ENCODE results near the gene PRKAR1B. TPM values are rescaled to one million over a fixed set of nuclear protein-coding genes. Genes with fewer than 3 reads are reported as not detected.

The PRKAR1B gene
- total RNA-seq, 1 donor from 2014 or later = 14.7 TPM

GRCh38 chr7:587767-588166, 139.3 kb downstream of the PRKAR1B start:
- Histone ChIP-seq H3K27me3 (ENCODE audit: insufficient read depth, low read length) (no peaks in the 10 kb centered on the region), H3K9me3 (ENCODE audit: insufficient read depth, low read depth, low read length) (peaks cover 9% of the 10 kb centered on the region), H3K4me1 (ENCODE audit: insufficient read depth, low read length) (peaks cover 5% of the 10 kb centered on the region), H4K20me1 (ENCODE audit: insufficient read depth, low read length) (no peaks in the 10 kb centered on the region), H2AFZ (ENCODE audit: low read depth, low read length) (no peak overlapping the region), H3K27ac (ENCODE audit: low read depth, low read length) (no peak overlapping the region), H3K79me2 (ENCODE audit: insufficient read depth, low read length) (no peaks in the 10 kb centered on the region), H3K36me3 (ENCODE audit: insufficient read depth, low read length) (no peaks in the 10 kb centered on the region), H3K4me2 (ENCODE audit: low read length) (no peak overlapping the region), H3K9ac (ENCODE audit: low read length) (no peak overlapping the region), H3K4me3 (ENCODE audit: insufficient read depth, low read depth, low read length) (no peak overlapping the region)
- FAIRE-seq (no peak), DNase-seq (ENCODE audit: low read depth) (no peak)
- H3K4me1 Mint-ChIP-seq (ENCODE audit: low read depth, unreplicated experiment) = peaks cover 5% of the 10 kb centered on the region
- peaks cover 11% of the 10 kb centered on the region for H3K36me3 Mint-ChIP-seq (ENCODE audit: low read depth, unreplicated experiment)
- peaks cover 3% of the 10 kb centered on the region for H3K27me3 Mint-ChIP-seq (ENCODE audit: low read depth, unreplicated experiment)
- no peak for TF ChIP-seq EZH2 (IDR thresholded peaks at IDR 0.05; ENCODE audit: insufficient read depth, low read length)
- no peak for TF ChIP-seq CTCF (IDR thresholded peaks at IDR 0.05; ENCODE audit: insufficient read depth, low read depth, low read length)
- H3K9me3 Mint-ChIP-seq (ENCODE audit: unreplicated experiment) = peaks cover 9% of the 10 kb centered on the region
- H3K27ac Mint-ChIP-seq (ENCODE audit: unreplicated experiment) = no peak overlapping the region
- no peak overlapping the region for H3K4me3 Mint-ChIP-seq (ENCODE audit: unreplicated experiment)

GRCh38 chr7:586494-586893, 140.6 kb downstream of the PRKAR1B start:
- H3K4me3 Mint-ChIP-seq (ENCODE audit: unreplicated experiment) = no peak overlapping the region
- peaks cover 13% of the 10 kb centered on the region for H3K36me3 Mint-ChIP-seq (ENCODE audit: low read depth, unreplicated experiment)

GRCh38 chr7:585873-586272, 141.2 kb downstream of the PRKAR1B start:
- Histone ChIP-seq H3K4me1 (ENCODE audit: insufficient read depth, low read length) (peaks cover 3% of the 10 kb centered on the region), H3K9me3 (ENCODE audit: insufficient read depth, low read depth, low read length) (peaks cover 9% of the 10 kb centered on the region), H3K9ac (ENCODE audit: low read length) (no peak overlapping the region), H3K36me3 (ENCODE audit: insufficient read depth, low read length) (no peaks in the 10 kb centered on the region), H3K79me2 (ENCODE audit: insufficient read depth, low read length) (no peaks in the 10 kb centered on the region), H3K4me2 (ENCODE audit: low read length) (no peak overlapping the region), H2AFZ (ENCODE audit: low read depth, low read length) (no peak overlapping the region), H3K27me3 (ENCODE audit: insufficient read depth, low read length) (no peaks in the 10 kb centered on the region), H3K27ac (ENCODE audit: low read depth, low read length) (no peak overlapping the region), H4K20me1 (ENCODE audit: insufficient read depth, low read length) (no peaks in the 10 kb centered on the region), H3K4me3 (ENCODE audit: insufficient read depth, low read depth, low read length) (no peak overlapping the region)
- Mint-ChIP-seq H3K36me3 (ENCODE audit: low read depth, unreplicated experiment) (peaks cover 14% of the 10 kb centered on the region), H3K27ac (ENCODE audit: unreplicated experiment) (no peak overlapping the region), H3K9me3 (ENCODE audit: unreplicated experiment) (peaks cover 9% of the 10 kb centered on the region), H3K27me3 (ENCODE audit: low read depth, unreplicated experiment) (no peaks in the 10 kb centered on the region), H3K4me3 (ENCODE audit: unreplicated experiment) (no peak overlapping the region), H3K4me1 (ENCODE audit: low read depth, unreplicated experiment) (peaks cover 5% of the 10 kb centered on the region)
- no peak for FAIRE-seq
- no peak for DNase-seq (ENCODE audit: low read depth)
- TF ChIP-seq EZH2 (IDR thresholded peaks at IDR 0.05; ENCODE audit: insufficient read depth, low read length) = no peak
- no peak for TF ChIP-seq CTCF (IDR thresholded peaks at IDR 0.05; ENCODE audit: insufficient read depth, low read depth, low read length)

More at GRCh38 chr7:586494-586893, 140.6 kb downstream of the PRKAR1B start:
- Histone ChIP-seq H3K4me1 (ENCODE audit: insufficient read depth, low read length) (peaks cover 5% of the 10 kb centered on the region), H3K9ac (ENCODE audit: low read length) (no peak overlapping the region), H4K20me1 (ENCODE audit: insufficient read depth, low read length) (no peaks in the 10 kb centered on the region), H3K79me2 (ENCODE audit: insufficient read depth, low read length) (no peaks in the 10 kb centered on the region), H3K9me3 (ENCODE audit: insufficient read depth, low read depth, low read length) (peaks cover 9% of the 10 kb centered on the region), H3K27me3 (ENCODE audit: insufficient read depth, low read length) (no peaks in the 10 kb centered on the region), H3K4me3 (ENCODE audit: insufficient read depth, low read depth, low read length) (no peak overlapping the region), H2AFZ (ENCODE audit: low read depth, low read length) (no peak overlapping the region), H3K27ac (ENCODE audit: low read depth, low read length) (no peak overlapping the region), H3K36me3 (ENCODE audit: insufficient read depth, low read length) (no peaks in the 10 kb centered on the region), H3K4me2 (ENCODE audit: low read length) (no peak overlapping the region)
- Mint-ChIP-seq H3K27ac (ENCODE audit: unreplicated experiment) (no peak overlapping the region), H3K9me3 (ENCODE audit: unreplicated experiment) (peaks cover 9% of the 10 kb centered on the region), H3K27me3 (ENCODE audit: low read depth, unreplicated experiment) (peaks cover under 1% of the 10 kb centered on the region), H3K4me1 (ENCODE audit: low read depth, unreplicated experiment) (peaks cover 5% of the 10 kb centered on the region)
- DNase-seq (ENCODE audit: low read depth) (no peak), FAIRE-seq (no peak)
- TF ChIP-seq EZH2 (IDR thresholded peaks at IDR 0.05; ENCODE audit: insufficient read depth, low read length) = no peak

Data from astrocyte (in vitro differentiated cells and primary cell).